Measurements from ENCODE around the gene PLAAT4.

The PLAAT4 gene

DNA sequence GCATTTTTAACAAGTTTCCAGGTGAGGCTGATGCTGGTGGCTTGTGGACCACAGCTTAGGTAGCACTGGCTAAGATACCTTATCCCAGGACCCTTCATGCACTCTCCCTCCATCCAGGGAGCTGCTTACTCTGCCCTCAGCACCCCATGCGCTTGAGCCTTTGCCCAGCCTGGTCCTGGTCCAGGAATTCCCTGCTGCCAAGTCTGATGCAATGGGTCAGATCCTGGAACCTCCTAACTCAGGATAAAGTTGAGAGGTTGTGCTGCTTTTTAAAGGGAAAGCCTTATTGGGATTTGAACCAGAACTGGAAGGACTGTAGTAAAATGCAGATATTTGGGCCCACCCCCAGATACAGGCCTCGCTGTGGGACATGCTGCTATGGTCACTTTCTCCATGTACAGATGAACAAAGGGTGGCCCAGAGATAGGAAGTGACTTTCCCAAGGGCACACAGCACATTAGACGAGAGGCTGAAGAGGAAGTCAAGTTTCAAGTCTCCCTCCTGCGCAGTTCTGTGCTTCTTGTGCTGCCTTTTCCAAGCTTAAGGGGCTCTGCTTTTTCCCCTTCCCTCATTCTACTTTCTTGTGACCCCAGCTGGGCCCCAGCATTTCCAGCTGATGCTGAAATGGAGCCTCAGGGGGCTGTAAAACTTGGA, 31.5 kb upstream of the PLAAT4 start:
- DNase-seq (ENCODE audit: insufficient read length, low spot score), result no peak
- TF ChIP-seq POLR2A (IDR thresholded peaks at IDR 0.05; ENCODE audit: low read depth, low read length), result no peak
- FAIRE-seq, result no peak

DNA sequence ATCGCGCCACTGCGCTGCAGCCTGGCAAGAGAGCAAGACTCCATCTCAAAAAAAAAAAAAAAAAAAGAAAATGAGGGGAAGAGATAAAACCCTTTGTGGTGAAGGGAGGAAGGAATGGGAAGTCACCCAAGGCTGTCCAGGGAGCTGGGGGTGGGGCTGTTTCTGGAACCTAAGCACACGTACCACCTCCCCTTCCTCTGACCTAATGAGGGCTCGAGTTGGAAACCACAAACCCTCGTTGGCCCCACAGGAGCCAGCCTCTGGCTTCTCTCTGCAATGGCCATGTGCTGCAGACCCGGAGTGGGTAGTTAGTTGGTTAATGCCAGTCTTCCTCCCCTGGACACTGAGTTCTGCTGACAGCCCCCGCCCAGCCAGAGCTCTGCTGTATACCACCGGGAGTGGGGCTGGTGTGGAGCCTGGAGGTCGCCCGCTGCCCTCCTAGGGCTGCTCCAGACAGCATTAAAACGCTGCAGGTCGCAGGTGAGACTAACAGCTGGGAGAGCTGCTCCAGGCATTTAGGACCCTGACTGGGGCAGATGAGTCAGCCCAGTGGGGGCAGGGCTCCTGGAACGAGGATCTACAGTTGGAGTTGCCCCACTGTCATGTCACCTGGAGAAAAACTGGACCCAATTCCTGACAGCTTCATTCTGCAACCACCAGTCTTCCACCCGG, 30.6 kb upstream of the PLAAT4 start, which contains the start of gene LGALS12:
Gene LGALS12, plus strand, starts transcription at position 228 of the 672 bp plus-strand sequence. Its CDS starts 375 bp downstream, at position 603.
- no peak for TF ChIP-seq POLR2A (IDR thresholded peaks at IDR 0.05; ENCODE audit: low read depth, low read length)
- FAIRE-seq (no peak), DNase-seq (ENCODE audit: insufficient read length, low spot score) (no peak)

DNA sequence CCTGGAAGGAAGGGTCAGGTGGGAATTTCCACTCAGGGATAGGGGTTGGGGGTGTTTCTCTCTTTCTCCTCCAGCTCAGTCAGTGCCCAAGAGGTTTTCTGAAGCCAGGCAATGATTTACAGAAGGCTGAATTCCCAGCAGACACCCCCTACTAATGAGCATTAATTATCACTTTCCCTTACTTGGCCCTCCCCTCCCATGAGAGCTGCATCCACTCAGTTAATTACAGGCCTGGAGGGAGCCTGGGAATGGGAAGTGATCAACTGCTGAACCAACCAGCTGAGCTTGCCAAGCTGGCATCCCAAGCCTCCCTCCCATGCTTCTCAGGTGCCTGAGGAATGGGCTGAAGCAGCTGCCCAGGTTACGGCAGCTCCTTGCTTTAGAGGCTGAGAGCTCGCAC, 29.7 kb upstream of the PLAAT4 start:
- TF ChIP-seq POLR2A (IDR thresholded peaks at IDR 0.05; ENCODE audit: low read depth, low read length), result no peak
- DNase-seq (ENCODE audit: insufficient read length, low spot score) (no peak), FAIRE-seq (no peak)

DNA sequence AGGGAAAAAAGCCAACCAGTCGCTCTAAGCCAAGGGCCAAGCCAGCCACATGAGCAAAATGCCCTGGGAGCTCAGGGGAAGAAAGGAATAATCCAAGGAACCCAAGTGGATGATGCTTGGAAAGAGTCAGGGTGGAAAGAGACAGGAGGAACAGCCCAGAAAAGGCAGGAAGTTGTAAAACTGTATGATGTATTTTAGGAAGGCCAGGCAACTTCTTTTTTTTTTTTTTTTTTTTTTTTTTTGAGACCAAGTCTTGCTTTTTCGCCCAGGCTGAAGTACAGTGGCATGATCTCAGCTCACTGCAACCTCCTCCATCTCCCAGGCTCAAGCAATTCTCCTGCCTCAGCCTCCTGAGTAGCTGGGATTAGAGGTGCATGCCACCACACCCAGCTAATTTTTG, 29.1 kb upstream of the PLAAT4 start:
- DNase-seq (ENCODE audit: insufficient read length, low spot score) (no peak), FAIRE-seq (no peak)
- no peak for TF ChIP-seq POLR2A (IDR thresholded peaks at IDR 0.05; ENCODE audit: low read depth, low read length)

DNA sequence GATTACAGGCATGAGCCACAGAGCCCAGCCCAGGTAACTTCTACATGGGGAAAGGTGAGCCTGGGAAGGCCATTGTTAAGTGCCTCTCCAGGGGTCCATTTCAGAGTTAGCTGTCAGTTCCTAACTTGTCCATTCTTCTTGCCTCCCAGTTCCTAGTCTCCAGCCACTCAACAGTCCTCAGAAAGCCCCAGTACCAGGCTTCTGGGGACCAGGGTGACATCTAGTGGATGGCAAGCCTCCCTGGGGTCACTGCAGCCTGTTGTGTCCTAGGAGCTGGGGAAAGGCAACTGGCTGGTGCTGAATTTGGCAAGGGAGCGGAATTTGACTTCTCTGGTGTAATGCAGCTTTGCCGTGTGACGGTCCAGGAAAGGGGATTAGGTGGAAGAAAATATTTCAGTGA, 28.6 kb upstream of the PLAAT4 start:
- no peak for FAIRE-seq
- TF ChIP-seq POLR2A (IDR thresholded peaks at IDR 0.05; ENCODE audit: low read depth, low read length), result no peak
- DNase-seq (ENCODE audit: insufficient read length, low spot score), result no peak

DNA sequence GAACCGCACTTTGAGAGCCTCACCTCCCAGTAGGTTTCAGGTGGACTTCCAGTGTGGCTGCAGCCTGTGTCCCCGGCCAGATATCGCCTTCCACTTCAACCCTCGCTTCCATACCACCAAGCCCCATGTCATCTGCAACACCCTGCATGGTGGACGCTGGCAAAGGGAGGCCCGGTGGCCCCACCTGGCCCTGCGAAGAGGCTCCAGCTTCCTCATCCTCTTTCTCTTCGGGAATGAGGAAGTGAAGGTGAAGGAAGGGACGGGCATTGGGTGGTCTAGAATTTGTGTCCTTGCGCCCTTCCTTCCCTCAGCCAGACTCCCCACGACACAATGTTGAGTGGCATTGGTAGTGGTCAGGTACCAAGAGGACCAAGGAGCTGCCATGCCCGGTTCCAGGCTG, 27.9 kb upstream of the PLAAT4 start:
- TF ChIP-seq POLR2A (IDR thresholded peaks at IDR 0.05; ENCODE audit: low read depth, low read length), result no peak
- DNase-seq (ENCODE audit: insufficient read length, low spot score) (no peak), FAIRE-seq (no peak)

DNA sequence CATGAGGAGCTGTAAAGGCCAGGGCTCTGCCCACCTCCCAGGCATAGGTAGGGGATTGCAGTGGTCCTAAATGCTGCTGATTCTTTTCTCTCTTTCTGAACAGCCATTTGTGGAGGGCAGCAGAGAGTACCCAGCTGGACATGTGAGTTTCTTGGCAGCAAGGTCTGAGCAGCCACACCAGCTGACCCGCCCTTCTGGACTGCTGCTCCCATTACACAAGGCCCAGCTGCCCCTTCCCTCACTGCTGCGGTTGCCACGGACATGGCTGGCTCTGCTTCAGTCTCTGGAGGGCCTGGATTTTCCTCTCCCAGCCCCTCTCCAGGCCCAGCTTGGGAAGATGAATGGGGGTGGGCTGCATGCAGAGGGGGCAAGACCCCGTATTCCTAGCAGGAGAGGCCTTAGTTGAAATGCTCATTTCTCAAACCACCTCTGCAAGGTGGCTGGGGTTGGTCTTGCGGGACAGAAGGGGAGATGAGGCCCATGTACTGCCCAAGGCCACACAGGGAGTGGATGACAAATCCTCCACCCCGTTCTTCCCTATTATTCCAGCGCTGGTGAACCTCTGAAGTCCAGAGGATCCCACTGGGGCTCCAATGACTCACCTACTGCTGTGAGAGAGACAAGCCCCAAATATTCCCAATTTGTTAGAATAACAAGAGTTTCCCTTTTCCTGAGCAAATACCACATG, 26.1 kb upstream of the PLAAT4 start:
- TF ChIP-seq POLR2A (IDR thresholded peaks at IDR 0.05; ENCODE audit: low read depth, low read length), result no peak
- FAIRE-seq, result no peak
- peak; percentile 63 for DNase-seq (ENCODE audit: insufficient read length, low spot score)

DNA sequence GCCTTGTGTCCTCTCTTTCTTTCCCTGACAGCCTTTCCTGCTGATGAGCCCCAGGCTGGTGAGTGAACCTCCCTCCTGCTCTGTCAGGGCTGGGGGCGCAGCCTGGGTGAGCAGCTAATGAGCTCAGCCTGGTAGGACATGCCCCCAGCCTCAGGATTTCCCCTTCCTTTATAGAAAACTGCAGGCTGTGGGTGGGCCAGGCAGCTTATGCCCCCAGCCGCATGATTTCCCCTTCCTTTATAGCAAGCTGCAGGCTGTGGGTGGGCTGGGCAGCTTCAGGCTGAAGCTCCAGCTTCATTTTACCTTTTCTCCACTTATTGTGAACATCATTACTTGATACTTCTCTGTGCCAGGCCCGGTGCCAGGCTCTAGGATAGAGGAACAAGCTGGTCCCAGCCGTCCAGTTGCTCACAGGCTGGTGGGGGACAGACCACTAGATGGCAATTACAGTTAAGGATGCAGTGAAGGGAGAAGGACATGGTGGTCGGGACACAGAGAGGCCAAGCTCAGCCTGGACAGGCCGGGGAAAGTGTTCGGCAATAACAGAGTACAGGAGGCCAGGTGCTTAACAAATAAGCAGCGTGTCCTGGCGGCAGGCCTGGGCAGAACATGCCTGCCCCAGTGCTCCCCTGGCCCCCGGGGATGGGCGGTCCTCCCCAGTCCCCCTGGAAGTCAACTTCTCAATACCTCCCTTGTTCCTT, 25.4 kb upstream of the PLAAT4 start:
- DNase-seq (ENCODE audit: insufficient read length, low spot score) (no peak), FAIRE-seq (no peak)
- TF ChIP-seq POLR2A (IDR thresholded peaks at IDR 0.05; ENCODE audit: low read depth, low read length), result no peak

DNA sequence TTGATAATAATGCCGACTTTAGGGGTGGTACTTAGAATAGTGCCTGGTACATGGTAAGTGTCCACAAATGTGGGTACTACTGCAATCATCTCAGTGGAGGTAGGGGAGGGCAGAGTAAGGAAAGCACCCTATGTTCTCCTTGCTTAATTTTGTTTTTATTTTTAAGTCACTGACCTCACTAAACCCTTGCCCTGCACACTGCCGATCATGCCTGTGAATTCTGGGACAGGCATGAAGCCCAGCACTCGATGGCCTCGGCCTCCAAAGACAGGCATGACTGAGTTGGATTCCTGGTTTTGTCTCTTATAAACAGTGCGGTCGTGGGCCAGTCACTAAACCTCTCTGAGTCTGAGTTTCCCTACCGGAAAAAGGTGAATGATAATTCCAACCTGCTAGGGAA, 23.8 kb upstream of the PLAAT4 start:
- no peak for FAIRE-seq
- TF ChIP-seq POLR2A (IDR thresholded peaks at IDR 0.05; ENCODE audit: low read depth, low read length), result no peak
- no peak for DNase-seq (ENCODE audit: insufficient read length, low spot score)

DNA sequence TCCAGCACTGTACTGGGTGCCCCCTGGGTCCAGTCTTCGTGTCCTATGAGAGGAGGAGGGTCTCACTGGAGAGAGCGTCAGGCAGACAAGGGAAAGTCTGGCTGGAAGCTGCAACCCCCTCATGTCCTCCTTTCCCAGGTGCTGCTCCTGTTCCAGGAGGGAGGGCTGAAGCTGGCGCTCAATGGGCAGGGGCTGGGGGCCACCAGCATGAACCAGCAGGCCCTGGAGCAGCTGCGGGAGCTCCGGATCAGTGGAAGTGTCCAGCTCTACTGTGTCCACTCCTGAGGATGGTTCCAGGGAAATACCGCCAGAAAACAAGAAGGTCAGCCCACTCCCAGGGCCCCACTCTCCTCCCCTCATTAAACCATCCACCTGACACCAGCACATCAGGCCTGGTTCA, 20.5 kb upstream of the PLAAT4 start:
- TF ChIP-seq POLR2A (IDR thresholded peaks at IDR 0.05; ENCODE audit: low read depth, low read length), result no peak
- no peak for FAIRE-seq
- DNase-seq (ENCODE audit: insufficient read length, low spot score), result no peak

DNA sequence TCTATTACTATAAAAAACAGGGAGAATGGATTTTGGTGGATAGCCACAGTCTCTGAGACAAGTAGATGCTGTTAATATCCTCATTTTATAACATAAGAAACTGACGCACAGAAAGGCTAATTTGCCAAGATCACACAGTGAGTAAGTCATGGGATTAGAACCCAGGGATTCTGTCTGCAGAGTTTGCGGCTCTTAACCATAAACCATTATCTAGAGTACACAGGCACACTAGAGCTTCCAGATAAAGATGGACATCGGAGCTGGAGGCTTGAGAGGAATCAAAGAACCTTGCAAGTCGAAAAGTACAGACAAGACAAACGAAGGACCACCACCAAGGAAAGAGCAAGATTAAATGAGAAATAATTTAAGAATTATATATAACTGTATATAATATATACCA, 19.5 kb upstream of the PLAAT4 start:
- TF ChIP-seq POLR2A (IDR thresholded peaks at IDR 0.05; ENCODE audit: low read depth, low read length), result no peak
- FAIRE-seq, result no peak
- no peak for DNase-seq (ENCODE audit: insufficient read length, low spot score)

DNA sequence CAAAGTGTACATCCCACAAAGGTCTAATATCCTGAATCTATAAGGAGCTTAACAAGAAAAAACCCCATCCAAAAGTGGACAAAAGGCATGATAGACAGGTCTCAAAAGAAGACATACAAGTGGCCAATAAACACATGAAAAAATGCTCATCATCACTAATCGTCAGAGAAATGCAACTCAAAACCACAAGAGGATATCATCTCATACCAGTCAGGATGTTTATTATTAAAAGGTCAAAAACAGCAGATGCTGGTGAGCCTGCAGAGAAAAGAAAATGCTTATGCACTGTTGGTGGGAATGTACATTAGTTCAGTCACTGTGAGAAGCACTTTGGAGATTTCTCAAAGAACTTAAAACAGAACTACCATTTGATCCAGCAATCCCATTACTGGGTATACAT, 18.1 kb upstream of the PLAAT4 start:
- FAIRE-seq (no peak), DNase-seq (ENCODE audit: insufficient read length, low spot score) (no peak)
- no peak for TF ChIP-seq POLR2A (IDR thresholded peaks at IDR 0.05; ENCODE audit: low read depth, low read length)

DNA sequence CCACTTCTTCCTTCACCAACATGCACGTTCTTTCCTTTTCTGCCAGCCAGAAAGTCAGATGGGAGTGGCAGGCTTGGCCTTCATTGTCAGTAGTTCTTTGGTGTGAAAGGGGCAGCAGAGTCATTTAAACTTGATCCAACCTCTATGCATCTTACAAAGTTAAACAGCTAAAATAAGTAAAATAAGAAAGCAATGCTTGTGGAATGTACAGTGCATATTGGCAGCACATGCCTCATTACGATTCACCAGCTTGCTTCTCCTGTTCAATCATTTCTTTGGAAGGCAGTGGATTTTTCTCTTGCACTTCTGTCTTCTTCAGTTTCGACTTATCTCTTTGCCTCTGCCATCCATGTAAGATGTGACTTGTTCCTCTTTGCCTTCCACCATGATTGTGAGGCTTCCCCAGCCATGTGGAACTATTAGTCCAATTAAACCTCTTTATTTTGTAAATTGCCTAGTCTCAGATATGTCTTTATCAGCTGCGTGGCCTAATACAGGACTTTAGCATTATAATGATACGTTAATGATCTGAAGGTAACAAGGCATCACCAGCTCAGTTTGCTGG, 15.9 kb upstream of the PLAAT4 start:
- no peak for TF ChIP-seq POLR2A (IDR thresholded peaks at IDR 0.05; ENCODE audit: low read depth, low read length)
- FAIRE-seq (no peak), DNase-seq (ENCODE audit: insufficient read length, low spot score) (no peak)

DNA sequence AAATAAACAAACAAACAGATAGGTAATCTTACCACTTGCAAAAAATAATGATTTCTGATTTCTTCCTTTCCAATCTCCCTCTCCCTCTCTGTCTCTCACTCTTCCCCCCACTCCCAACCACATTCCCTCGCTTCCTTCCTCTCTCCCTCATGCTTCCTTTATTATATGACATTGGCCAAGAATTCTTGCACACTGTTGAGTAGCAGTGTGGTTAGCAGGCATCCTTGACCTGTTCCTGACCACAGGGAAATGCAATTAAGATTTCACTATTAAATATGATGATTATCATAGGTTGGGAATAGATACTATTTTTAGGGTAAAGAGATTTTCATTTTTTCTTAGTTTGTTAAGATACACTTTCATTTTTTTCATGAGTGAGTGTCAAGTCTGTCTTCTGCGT, 14.7 kb upstream of the PLAAT4 start:
- FAIRE-seq, result no peak
- DNase-seq (ENCODE audit: insufficient read length, low spot score), result no peak

More for the DNA sequence above, 14.7 kb upstream of the PLAAT4 start:
- TF ChIP-seq POLR2A (IDR thresholded peaks at IDR 0.05; ENCODE audit: low read depth, low read length), result no peak
